Urinary bladder (tissue), 4 donors: Measurements from ENCODE around the gene CPNE4. TPM values are rescaled to one million over a fixed set of nuclear protein-coding genes. Genes with fewer than 3 reads are reported as not detected.
"Not testable (repeated sequence)": the region's sequence is repeated elsewhere in the genome, so short reads cannot be mapped to it uniquely, and the experiment has no call there.

Experiments used
- DNase-seq: peaks from one replicate; pipeline ENCODE4 v3.0.0-alpha.2; 2015; ENCODE audit errors: extremely low spot score
- H3K27ac ChIP-seq: one replicate; pipeline ENCODE4 v1.5.1; 2013; ENCODE audit warnings: low read depth, mild to moderate bottlenecking, moderate library complexity
- H3K36me3 ChIP-seq: one replicate; pipeline ENCODE4 v1.6.1; 2013; ENCODE audit warnings: mild to moderate bottlenecking, moderate library complexity; ENCODE audit not compliant: insufficient read depth
- H3K4me1 ChIP-seq: one replicate; pipeline ENCODE4 v1.6.1; 2013; ENCODE audit warnings: mild to moderate bottlenecking, moderate library complexity; ENCODE audit not compliant: insufficient read depth
- H3K4me3 ChIP-seq: one replicate; pipeline ENCODE4 v1.5.1; 2013; ENCODE audit warnings: low read depth, low read length
- WGBS: extraction: QIAGEN DNeasy Blood & Tissue Kit; methylation state at CpG from one replicate; pipeline ENCODE4 v1.1.7; 2013; 5-methylcytosine and 5-hydroxymethylcytosine counted together
- polyA plus RNA-seq: library from polyadenylated mRNA; stranded (reverse); fragments of 200-250 nt; gene quantifications from one replicate; pipeline ENCODE4 v1.2.3, GENCODE V29; 2013
- total RNA-seq: library from RNA; depleted of rRNA; stranded (reverse); fragments of >200 nt; gene quantifications from one replicate; pipeline ENCODE4 v1.2.3, GENCODE V29; 2014
- donor health status: healthy with polysubstance abuse.
- donor health status: healthy.

CPNE4 gene
- total and polyA plus RNA-seq, 2 donors, result 0.03 to 0.21 TPM

DNA sequence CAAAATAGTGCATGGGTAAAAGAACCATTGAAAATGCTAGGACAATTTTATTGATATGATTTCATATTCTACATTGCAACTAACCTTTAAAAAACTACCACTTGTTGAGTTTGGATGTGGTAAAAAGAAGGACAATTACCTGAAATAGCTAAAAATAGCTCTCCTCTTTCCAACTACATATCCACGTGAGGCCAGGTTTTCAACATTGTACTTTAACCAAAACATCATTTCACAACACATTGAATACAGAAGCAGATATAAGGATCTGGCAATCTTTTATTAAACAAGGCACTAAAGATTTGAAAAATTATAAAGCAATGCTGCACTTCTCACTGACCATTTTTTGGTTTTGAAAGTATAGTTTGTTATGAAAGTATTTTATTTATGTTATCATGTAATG is 504.0 kb downstream of the CPNE4 start:
- Histone ChIP-seq H3K4me1 (no peaks in the 10 kb centered on the region), H3K27ac (no peak overlapping the region), H3K36me3 (no peaks in the 10 kb centered on the region), H3K4me3 (no peak overlapping the region)
- DNase-seq, result no peak
- WGBS, result 72% methylated on average over 1 of the region's 1 CpG

DNA sequence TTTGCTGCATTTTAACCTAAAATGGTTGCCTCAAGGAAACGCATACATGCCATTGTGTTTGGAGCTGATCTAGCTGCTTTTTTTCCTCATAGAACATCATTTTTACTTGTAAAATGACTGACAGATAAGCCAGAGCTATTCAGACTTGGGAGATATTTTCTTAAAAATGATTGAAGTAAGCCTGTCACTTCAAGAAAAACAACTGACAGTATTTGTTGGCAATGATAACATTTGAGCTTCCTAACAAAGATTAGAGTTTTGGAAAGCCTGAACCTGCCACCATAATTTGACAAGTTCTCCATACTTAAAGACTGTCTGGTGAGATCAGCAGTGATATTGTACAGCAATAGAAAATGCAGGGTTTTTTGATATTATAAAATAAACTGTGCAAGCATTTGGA is 504.4 kb downstream of the CPNE4 start:
- 82% methylated on average over 1 of the region's 1 CpG for WGBS
- H3K4me3 ChIP-seq, result no peak overlapping the region

DNA sequence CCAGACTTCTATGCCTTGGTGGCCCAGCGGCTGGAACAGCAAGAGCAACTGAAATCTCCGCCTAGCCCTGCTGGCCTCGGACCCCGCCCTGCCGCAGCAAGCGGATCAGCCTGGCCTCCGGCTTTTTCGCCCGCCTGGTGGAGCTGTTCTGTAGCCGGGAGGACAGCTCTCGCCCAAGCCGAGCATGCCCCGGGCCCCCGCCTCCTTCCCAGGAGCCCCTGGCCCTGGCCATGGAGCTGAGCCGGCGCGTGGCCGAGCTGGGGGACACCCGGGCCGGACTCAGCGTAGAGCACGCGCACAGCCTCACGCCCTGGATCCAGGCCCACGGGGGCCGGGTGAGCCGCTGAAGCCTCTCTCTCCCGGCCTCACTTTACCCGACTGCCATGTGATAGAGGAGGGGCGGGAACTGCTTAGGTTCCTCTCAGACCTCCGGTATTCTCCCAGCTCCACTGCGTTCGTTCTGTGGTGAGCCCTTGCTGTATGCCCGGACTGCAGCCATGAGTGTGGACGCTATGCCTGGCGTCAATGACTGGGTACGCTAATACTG is 507.9 kb downstream of the CPNE4 start:
- Histone ChIP-seq H3K36me3 (no peaks in the 10 kb centered on the region), H3K4me1 (no peaks in the 10 kb centered on the region), H3K4me3 (peak overlapping the region; percentile 25), H3K27ac (no peak overlapping the region)
- WGBS, result 11% methylated on average over 37 of the region's 37 CpGs
- no peak for DNase-seq

More for the DNA sequence above, 504.4 kb downstream of the CPNE4 start:
- Histone ChIP-seq H3K27ac (no peak overlapping the region), H3K36me3 (no peaks in the 10 kb centered on the region), H3K4me1 (no peaks in the 10 kb centered on the region)
- DNase-seq, result no peak

DNA sequence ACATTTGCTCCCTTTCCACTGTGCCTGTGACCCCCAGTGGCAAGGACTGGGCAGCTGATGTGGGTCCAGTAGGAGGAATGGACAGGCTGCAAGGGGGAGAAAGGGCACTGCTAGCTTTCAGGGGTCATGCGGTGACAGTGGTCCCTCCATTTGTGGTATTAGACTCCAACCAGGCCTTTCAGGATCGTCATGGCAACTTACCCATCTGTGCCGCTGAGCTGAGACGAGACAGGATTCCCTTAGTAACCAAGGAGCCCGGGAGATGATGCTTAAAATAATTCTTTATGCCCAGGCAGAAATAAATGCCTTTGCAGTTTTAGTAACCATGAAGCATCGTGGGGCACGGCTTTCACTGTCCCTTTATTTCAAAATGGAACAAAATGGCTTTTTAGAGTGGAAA is 516.1 kb downstream of the CPNE4 start:
- WGBS, result 74% methylated on average over 7 of the region's 7 CpGs
- Histone ChIP-seq H3K27ac (no peak overlapping the region), H3K4me3 (no peak overlapping the region), H3K36me3 (no peaks in the 10 kb centered on the region), H3K4me1 (no peaks in the 10 kb centered on the region)
- no peak for DNase-seq

DNA sequence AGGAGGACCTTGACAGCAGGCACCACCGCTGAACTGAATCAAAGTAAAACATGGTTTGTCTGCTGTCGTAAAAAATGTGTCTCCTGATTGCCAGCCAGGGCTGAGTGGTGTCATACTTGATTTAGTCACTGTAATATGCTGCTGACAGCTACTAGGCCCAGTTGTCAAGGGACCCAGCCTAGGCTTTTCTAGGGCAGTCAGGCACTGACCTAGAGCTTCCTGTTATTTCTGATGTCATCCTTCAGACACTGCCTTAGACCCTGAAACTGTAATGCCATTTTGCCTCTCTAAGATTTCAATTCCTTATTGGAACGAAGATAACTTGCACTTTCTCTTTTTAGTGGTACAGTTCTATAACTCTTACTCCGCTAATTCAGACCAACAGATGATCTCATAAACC is 529.4 kb downstream of the CPNE4 start:
- DNase-seq, result no peak

DNA sequence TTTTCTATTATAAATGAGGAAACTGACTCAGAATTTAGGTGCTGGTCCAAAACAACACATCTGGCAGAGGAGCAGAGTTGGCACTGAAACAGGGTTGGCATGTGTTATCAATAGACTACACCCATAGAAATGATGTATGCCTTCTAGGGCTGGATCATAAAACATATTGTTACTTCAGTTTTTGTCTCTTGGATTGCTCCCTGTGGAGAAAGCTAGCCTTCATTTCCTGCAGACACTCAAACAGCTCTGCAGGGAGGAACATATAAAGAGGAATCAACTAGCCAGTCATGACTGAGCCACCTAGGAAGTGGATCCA is 531.5 kb downstream of the CPNE4 start:
- no peak for DNase-seq
- Histone ChIP-seq H3K4me3 (peak overlapping the region; percentile 93), H3K27ac (no peak overlapping the region), H3K36me3 (peaks cover 4% of the 10 kb centered on the region), H3K4me1 (no peaks in the 10 kb centered on the region)

More for the DNA sequence above, 529.4 kb downstream of the CPNE4 start:
- no peak overlapping the region for H3K4me3 ChIP-seq
- H3K36me3 ChIP-seq, result no peaks in the 10 kb centered on the region
- H3K4me1 ChIP-seq, result no peaks in the 10 kb centered on the region
- 75% methylated on average over 4 of the region's 4 CpGs for WGBS
- no peak overlapping the region for H3K27ac ChIP-seq

DNA sequence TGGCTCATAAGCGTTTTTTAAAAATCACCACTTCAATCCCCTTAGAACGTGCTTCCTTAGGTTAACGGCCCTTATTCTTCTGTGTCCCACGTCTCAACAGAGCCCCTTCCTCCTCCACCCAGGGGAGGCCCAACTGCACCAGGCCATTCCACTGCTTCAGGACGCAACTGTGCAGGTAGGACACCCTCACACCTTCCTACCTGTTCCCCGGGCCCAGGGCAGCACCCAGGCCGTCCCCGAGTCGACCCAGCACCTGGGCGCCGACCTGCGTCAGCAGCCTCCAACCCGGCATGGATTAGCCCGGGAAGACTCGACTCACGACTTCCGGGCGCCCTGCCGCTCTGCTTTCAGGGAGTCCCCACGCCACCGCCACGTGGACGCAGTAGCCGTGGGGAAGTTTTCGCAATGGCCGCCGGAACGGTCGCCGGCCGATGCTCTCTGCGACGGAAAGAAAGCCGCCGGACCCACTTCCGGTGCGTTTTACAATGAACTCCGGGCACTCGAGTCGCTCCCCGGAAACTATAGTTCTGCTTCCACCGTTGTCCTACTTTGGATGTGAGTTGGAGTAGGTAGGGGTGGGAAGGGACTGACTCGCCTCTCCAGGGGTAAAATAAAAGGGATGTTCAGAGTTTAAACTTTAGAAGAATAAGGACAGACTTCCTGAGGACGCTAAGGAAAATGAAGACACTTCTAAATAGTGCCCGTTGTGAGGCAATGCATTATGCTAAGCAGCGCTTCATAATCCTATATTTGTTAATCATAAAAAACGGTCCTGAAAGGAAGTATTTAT is 532.1 kb downstream of the CPNE4 start, which contains the start of gene MRPL3:
TSS of gene MRPL3 (minus strand) at position 442 of the 790 bp plus-strand sequence. CDS start at position 292, 150 bp downstream.
- Histone ChIP-seq H3K27ac (peak within 1 kb of the TSS; percentile 69), H3K4me3 (peak within 1 kb of the TSS; percentile 93), H3K4me1 (no peaks in the 10 kb centered on the region), H3K36me3 (peaks cover 4% of the 10 kb centered on the region)
- WGBS, result 2% methylated on average over 47 of the region's 47 CpGs
- peak; percentile 50 for DNase-seq

DNA sequence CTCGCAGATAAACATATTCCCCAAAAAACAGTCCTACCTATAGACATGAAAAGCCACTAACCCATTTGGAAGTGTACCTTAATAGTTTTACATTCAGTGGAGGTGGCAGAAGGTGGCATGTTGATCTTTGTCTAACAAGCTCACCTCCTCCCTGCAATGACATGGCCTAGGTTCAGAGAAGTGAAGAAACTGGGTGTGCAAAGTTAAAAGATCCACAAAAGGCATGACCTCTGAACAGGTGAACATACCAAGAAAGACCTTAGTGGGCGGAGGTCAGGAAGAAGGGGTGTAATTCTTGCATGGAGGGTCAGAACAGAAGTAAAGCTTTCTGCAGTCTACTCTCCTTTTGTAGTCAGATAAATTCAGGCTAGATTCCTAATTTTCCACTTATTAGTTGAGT is 532.9 kb downstream of the CPNE4 start:
- Histone ChIP-seq H3K4me1 (no peaks in the 10 kb centered on the region), H3K36me3 (peaks cover 4% of the 10 kb centered on the region), H3K27ac (no peak overlapping the region), H3K4me3 (peak overlapping the region; percentile 93)
- 44% methylated on average over 2 of the region's 2 CpGs for WGBS
- no peak for DNase-seq

DNA sequence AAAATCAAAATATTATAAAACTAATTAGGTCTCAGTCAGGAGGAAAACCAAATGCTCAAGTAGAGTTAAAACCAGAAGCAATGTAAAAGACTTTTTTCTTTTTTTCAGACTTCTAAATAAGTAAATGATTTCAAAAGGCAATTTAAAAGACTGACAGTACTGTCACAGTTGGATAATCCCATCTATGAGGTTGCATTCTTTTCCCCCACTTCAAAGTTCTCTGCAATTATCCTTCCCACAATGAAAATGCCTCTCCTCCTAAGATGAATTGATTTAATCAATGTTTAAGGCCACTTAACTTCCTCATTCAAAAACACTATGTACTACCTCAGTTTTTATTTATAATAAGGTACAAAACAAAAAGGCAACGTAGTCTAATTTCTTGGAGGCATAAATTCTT is 540.1 kb downstream of the CPNE4 start:
- H3K36me3 ChIP-seq, result peaks cover 4% of the 10 kb centered on the region
- no peak for DNase-seq
- 88% methylated on average over 1 of the region's 1 CpG for WGBS
- H3K27ac ChIP-seq, result no peak overlapping the region
- no peaks in the 10 kb centered on the region for H3K4me1 ChIP-seq
- H3K4me3 ChIP-seq, result no peak overlapping the region

DNA sequence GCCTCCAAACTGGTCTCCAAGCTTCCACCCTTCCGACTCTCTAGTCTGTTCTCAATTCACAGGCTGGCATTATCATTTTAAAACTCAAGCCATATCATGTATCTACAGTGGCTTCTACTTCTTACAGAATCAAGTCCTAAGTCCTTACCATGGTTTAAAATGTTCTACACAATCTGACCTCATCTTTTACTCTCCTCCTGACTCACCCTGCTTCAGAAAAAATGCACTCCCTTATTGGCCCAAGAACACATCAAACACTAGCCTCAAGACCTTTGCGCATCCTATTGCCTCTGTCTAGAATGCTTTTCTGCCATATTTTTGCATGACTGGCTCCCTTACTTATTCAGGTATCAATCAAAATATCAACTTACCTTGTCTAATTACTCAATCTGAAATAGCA is 543.0 kb downstream of the CPNE4 start:
- H3K36me3 ChIP-seq, result no peaks in the 10 kb centered on the region

DNA sequence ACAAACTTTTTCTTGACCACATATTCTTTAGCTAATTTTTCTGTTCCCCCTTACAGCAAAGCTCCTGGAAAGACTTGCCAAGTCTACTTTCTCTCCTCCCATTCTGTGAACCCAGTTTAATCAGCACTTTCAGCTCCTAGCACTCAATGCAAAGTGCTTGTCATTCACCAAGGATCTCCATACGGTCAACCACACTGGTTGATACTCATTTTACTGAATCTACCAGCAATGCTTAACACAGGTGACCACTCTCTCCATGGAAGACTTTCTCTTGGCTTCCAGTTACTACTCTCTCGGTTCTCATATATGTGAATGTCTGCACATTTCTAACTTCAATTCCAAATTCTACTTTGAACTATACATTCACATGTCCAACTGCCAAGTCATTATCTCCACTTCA is 543.7 kb downstream of the CPNE4 start:
- no peak overlapping the region for H3K4me3 ChIP-seq
- no peaks in the 10 kb centered on the region for H3K4me1 ChIP-seq
- 90% methylated on average over 2 of the region's 2 CpGs for WGBS
- H3K36me3 ChIP-seq, result no peaks in the 10 kb centered on the region
- DNase-seq, result no peak
- no peak overlapping the region for H3K27ac ChIP-seq

More for the DNA sequence above, 543.0 kb downstream of the CPNE4 start:
- WGBS, result 98% methylated on average over 2 of the region's 2 CpGs
- H3K4me1 ChIP-seq, result no peaks in the 10 kb centered on the region
- DNase-seq, result no peak
- H3K27ac ChIP-seq, result no peak overlapping the region
- no peak overlapping the region for H3K4me3 ChIP-seq

DNA sequence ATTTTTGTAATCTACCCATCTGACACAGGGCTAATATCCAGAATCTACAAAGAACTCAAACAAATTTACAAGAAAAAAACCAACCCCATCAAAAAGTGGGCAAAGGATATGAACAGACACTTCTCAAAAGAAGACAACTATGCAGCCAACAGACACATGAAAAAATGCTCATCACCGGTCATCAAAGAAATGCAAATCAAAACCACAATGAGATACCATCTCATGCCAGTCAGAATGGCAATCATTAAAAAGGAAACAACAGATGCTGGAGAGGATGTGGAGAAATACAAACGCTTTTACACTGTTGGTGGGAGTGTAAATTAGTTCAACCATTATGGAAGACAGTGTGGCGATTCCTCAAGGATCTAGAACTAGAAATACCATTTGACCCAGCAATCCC is 548.3 kb downstream of the CPNE4 start:
- H3K27ac ChIP-seq, H3K36me3 ChIP-seq, H3K4me3 ChIP-seq, H3K4me1 ChIP-seq, DNase-seq: not testable (repeated sequence)
- 90% methylated on average over 3 of the region's 3 CpGs for WGBS

DNA sequence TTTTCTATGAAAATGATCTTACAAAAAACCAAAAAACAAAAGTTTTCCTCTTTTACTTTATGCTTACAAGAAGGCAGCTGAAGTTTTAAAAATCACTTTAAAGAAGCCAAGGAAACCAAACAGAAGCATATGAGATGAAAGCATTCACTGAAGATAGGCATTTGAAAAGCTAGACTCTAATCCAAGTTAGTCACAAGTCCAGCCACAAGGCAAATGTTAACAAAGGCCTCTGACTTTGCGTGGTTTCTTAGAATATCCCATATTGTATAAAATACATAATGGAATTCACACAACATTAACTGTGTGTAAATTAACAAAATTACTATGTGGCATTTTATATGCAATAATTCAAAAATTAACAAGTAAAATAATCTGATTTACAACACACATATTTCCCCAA is 549.7 kb downstream of the CPNE4 start:
- H3K4me1 ChIP-seq, result no peaks in the 10 kb centered on the region
- H3K4me3 ChIP-seq, result no peak overlapping the region
- no peak for DNase-seq
- H3K27ac ChIP-seq, result no peak overlapping the region
- H3K36me3 ChIP-seq, result no peaks in the 10 kb centered on the region
- 77% methylated on average over 1 of the region's 1 CpG for whole genome bisulfite sequencing

DNA sequence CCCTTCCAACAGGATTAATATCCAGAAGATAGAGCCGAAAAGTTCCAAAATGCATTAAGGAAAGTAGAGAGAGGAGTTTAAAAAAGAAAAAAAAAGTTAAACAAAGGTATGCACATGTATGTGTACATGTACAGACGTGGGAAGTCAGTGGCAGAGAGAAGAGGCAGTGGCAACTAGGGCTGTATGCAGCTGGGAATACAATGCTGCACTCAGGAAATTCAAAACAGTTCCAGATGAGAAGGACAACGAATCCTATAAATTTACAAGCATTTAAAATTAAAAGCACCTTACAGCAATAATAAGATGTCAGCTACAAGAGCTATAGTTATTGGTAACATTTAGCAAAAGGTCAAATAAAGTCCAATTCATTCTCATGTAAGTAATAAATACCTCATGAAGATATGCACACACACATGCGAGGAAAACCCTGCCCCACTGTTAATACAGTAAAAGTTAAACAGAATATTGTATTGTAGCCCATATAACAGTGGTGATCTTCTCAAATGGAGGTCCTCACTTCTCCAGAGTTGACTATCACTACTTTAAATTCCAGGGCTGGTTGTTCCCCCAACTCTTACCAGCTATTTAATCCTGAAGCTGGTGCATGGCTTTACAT is 550.2 kb downstream of the CPNE4 start:
- Histone ChIP-seq H3K4me1 (no peaks in the 10 kb centered on the region), H3K27ac (no peak overlapping the region), H3K4me3 (no peak overlapping the region), H3K36me3 (no peaks in the 10 kb centered on the region)
- DNase-seq, result no peak
- WGBS, result 74% methylated on average over 4 of the region's 4 CpGs
